LoVo (cell line): ENCODE measurements around the gene ATP13A3.
A peak's percentile ranks its signal among the peaks of the same experiment; 100 is the strongest.
"Not testable (repeated sequence)": the region's sequence is repeated elsewhere in the genome, so short reads cannot be mapped to it uniquely, and the experiment has no call there.

Experiments
- DNase-seq: peaks from one replicate; pipeline ENCODE4 v3.0.0-alpha.2; 2016; ENCODE audit warnings: low spot score

The ATP13A3 gene

GRCh38 chr3:194499516-194499915 lies 12.7 kb upstream of the ATP13A3 start:
- not testable (repeated sequence) for DNase-seq

DNA sequence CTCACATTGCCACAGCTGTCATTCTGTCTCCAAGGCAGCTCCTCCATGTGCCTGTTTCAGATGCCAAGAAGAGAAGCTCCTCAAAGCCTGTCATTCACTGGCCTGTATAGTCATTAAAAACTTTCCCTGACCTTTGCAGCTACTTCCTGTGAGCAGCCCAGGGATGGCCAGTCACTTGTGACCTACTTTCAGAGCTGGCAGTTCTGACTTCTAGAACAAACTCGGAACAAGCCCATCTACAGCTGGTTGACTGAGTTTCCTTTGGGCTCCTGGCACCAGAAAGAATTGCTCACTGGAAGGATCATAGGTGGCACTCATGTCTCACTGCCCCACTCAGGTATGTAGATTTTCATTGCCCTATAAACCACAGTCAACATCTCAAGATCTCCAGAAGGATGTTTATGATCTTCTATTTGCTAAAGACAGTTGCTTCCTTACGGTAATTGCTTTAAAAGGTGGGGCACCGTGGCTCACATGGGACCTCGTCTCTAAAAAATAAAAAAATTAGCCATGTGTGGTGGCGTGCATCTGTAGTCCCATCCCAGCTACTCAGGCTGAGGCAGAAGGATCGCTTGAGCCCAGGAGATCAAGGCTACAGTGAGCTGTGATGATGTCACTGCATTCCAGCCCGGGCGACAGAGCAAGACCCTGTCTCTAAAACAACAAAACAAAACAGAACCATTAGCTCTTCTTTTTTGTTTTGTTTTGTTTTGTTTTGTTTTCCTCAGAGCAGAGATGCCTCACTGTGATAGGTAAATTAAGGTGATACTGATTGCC lies 11.2 kb upstream of the ATP13A3 start:
- DNase-seq: peak; percentile 74

GRCh38 chr3:194496217-194496919 lies 9.6 kb upstream of the ATP13A3 start:
- no peak for DNase-seq

GRCh38 chr3:194494951-194495374 lies 8.2 kb upstream of the ATP13A3 start:
- no peak for DNase-seq

DNA sequence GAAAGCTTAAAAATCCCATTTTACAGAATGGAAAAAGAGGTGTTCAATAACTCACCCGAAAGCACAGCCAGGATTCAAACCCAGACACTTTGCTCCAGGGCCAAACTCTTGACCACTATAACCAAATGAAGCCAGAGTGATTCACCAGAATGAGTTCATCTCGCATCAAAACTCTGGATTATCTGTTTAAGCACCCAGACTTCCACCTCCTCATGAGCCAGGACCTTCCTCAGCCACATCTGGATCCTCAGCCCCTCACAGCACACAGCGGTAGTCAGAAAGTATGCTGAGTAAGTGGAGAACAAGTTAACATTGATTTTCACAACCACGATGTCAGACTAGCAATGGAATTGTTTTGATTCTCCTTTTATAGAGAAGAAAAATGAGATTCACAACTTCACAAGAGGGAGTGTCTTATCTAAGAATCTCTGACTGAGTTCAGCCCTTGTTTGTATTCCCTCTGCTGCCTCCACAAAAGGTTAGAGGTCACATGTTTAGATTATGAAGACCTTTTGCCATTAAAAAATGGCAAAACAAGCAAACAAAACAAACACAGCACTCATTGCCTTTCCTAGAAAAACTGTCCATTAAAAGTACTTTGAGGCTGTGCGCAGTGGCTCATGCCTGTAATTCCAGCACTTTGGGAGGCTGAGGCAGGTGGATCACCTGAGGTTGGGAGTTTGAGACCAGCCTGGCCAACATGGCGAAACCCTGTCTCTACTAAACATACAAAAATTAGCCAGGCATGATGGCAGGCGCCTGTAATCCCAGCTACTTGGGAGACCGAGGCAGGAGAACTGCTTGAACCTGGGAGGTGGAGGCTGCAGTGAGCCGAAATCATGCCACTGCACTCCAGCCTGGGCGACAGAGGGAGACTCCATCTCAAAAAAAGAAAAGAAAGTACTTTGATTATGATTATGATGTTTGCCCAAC lies 7.5 kb upstream of the ATP13A3 start:
- peak; percentile 61 for DNase-seq

- DNase-seq: no peak
These were observed 5.2 kb upstream of the ATP13A3 start for GRCh38 chr3:194492001-194492400.

DNA sequence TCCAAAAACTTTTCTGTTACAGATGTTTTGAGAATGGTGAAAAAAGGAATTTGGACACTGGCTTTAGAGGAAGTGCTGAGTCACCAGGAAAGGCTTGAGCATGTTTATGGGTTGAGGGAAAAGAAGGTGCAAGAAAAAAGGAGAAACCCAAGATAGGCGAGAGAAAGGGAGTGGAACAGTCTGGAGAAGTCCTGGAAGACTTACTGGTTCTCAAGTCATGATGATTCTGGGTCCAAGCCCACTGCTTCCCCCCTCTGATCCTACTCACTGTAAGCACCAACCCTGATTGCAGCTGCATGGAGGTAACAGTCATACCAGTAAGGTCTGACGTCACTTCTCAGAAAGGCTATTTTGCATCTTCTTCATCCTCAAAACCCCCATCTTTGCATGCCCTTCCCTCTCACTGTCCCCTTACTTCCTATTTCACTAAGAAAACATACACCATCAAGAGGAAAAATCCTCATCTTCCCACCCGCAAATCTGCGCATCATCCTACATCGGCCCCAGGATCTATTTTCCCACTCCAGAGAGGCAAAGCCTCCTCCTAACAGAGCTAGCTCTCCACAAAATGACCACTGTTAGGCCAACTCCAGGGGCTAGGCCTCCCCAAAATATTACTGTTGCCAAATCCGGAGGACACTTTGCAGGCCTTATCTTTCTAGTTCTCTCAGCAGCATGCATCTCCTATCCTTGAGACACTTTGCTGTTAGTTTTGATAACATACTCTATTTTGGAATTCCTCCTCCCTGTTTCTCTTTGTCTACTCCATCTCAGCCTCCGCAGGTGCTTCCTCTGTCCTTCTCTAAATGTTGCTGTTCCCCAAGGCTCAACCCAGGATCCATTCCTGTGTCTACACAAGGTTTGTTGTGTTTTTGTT lies 3.2 kb upstream of the ATP13A3 start:
- DNase-seq: no peak

DNA sequence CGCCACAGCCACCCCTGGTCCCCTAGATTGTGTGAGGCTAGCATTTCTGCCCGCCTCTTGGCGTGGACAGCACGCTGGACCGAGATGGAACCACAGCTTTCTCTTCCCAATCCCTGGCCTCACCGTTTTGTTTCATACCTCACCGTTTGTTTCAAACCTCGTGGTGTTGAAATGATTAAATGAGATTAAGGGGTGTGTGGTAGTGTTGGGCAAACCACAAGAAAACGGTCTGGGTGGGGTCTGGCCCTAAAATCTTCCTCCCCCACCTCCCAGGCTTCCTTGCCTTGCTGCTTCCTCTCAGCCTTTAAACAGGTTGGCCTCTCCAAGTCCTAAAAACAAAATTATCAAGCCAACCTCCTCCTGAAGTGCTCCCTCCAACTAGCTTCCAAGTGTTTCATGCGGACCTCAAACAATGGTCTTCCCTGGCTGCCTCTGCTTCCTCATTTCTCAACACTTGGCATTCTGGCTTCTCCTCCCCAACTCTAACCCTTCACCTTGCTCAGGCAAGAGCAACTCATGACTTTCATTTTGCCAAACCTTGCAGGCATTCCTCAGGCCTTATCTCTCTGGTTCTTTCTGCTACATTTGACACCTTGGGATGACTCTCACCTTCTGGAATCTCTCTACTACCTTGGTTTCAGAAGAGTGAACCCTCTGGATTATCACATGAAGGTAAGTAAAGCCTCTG lies 1.4 kb upstream of the ATP13A3 start:
- DNase-seq: peak; percentile 61

DNA sequence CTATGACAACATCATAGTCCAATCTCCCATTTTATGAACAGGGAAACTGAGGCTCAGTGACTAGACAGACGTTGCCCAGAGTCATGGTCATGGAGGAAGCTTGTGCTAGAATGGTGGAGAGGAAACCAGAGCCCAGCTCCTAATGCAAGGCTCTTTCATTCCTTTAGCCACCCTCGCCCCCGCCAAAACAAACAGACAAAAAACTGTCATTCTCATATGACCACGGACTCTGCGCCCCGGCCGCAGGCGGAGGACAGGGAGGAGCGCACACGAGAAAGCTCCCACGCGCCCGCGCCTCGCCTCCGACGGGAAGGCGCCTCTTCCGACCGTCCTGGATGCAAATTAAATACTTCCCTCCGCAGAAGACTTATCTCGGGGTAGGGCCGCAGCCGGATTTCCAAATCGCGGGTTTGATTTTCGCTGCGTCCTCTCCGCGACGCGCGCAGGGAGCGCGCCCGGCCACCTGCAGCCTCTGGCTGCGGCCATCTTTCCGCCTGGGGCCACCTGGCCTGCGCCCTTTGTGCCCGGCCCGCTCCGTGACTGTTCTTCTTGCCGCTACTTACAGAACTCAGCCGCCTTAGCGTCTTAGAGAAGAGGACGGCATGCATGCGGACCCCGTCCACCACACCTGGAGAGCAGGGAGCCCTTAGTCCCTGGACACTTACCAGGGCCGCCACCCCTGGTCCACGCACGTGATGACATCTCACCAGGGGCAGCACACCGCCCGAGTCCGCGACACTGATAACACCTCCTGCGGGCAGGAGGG lies 670 bp upstream of the ATP13A3 start:
- DNase-seq: no peak

DNA sequence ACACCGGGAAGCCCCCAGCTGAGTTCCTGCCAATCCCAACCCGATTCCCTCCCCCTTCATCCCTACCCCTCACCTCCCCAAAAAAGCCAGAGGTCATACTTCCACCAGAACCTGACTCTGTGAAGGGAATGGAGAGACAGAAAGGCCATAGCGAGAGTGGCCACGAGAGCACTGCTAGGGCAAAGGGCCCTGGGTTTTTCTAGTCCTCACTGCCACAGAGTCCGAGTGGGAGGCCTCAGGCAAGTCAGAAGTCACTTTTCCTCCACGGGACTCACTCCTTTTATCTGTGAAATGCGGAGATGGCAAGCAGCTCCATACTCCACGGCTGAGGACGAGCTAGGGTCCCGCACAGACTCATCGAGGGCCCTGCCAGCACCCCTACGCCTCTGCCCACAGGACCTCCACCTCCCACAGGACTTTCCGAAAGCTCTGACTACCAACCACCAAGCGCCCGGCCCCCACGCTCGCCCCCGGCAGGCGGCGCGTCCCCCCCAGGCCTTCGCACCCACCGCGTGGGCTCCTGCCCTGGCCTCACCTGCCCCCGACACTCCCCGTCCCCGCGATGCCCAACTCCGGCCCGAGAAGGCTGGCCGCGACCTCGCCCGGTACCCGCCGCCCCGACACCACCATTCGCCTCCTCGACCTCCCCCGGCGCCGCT lies 792 bp downstream of the ATP13A3 start:
- DNase-seq: no peak

GRCh38 chr3:194485468-194485880 lies 1.3 kb downstream of the ATP13A3 start:
- no peak for DNase-seq

DNA sequence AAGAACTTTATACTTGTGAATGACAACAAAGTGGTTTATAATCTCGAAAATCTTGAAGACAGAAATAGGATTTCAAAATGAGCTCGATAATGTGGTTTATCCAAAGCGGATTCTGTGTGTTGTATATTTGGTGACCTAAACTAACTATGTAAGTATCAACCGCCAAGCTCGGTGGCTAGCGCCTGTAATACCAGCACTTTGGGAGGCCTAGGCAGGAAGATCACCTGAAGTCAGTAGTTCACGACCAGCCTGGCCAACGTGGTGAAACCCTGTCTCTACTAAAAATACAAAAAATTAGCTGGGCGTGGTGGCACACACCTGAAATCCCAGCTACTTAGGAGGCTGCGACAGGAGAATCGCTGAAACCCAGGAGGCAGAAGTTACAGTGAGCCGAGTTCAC lies 2.2 kb downstream of the ATP13A3 start:
- DNase-seq: no peak

- DNase-seq: no peak
These were observed 3.0 kb downstream of the ATP13A3 start for GRCh38 chr3:194483850-194484249.

DNA sequence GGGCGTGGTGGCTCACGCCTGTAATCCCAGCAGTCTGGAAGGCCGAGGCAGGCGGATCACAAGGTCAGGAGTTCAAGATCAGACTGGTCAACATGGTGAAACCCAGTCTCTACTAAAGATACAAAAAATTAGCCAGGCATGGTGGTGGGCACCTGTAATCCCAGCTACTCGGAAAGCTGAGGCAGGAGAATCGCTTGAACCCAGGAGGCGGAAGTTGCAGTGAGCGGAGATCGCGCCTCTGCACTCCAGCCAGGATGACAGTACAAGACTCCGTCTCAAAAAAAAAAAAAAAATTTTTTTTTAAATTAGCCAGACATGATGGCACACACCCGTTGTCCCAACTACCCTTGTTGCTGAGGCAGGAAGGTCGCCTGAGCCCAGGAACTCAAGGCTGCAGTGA lies 4.0 kb downstream of the ATP13A3 start:
- DNase-seq: not testable (repeated sequence)

DNA sequence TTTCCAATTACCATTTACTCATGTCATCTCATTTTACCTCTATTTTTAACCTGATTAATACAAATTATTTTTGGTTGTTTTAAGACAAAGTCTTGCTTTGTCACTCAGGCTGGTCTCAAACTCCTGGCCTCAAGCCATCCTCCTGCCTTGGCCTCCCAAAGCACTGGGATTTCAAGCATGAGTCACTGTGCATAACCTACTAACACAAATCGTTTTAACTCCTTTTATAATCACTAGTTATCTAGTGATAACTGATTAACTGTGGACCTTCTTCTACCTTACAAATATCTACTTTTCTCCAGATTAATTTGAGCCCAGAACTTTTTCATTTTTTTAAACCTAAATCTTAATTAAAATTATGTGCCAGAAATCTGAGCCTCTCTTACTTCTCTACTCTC lies 4.6 kb downstream of the ATP13A3 start:
- DNase-seq: no peak

DNA sequence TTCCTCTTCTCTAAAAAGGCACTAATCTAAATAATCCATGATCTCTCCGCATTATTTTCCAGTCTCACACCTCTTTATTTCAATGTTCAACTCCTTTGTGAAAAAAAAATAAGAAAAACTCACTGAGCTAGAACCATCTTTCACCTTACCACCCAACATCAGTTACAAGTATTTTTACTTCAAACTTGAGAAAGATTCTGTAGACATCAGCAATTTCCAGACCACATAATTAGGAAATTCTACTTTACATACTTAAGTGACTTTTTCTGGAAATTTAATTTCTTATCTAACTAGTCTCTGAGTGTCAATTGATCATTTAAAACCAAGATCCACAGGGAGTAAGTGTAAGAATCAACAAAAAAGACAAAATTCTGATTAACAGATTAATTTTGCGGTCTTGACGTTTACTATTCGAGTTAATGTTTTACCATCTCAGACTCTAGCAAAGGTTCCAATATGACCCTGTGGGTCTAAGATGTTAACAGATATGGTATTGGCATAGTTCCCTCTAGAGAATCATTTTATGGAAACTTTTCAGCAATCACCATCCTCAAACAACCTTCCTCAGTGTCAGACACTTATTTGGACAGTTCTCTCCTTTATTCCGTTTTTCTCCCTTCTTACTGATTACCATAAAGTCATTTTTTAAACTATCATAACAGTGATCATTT lies 5.1 kb downstream of the ATP13A3 start:
- DNase-seq: no peak

- no peak for DNase-seq
These were observed 5.7 kb downstream of the ATP13A3 start for GRCh38 chr3:194481103-194481502.

DNA sequence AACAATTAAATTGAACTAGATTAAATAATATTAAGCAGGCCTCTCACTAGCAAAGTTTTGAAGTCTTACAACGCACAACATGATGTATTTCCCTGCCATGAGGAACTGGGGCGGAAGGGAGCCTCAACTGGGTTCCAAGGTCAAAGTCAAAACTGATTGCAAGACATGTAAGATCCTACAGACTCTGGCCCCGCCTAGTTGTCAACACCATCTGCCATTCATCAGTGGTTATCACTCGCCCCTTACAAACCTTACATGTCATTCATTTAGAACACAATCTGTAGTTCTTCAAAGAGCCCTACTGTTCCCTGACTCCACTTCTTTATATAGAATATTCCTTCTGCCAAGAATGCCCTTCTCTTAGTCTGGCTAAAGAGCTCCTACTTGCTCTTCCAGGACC lies 10.0 kb downstream of the ATP13A3 start:
- no peak for DNase-seq

DNA sequence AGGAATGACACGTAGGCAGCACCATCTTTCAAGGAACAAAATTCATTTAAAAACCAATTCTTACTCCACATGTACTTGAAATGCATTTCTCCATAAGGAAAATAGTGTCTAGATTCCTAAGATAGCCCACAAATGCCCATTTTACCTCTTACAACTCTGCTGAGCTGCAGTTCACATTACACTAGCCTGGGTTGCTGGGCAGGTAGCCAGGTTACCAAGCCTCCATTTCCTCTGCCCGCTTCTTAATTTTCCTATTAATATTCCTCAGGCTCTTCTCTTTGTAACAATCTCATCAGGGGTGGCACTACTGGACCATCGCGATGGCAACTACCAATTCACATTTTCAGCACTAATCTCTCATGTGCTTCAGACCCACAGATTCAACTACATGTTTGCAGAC lies 10.8 kb downstream of the ATP13A3 start:
- DNase-seq: no peak
